Stimulated activated CD8-positive, alpha-beta memory T cell treated with anti-CD3 and anti-CD28 coated beads, Interleukin-7, amount 100 ng/mL, for 48 hours (primary cell): ENCODE data around the gene DRAXIN.

ENCODE experiments used
- DNase-seq, 2 donors: peaks; one replicate each; pipeline ENCODE4 v3.0.0-alpha.2; 2020; ENCODE audit warnings: low read depth in 1 of 2; ENCODE audit errors: extremely low read depth in 1 of 2

The DRAXIN gene

DNA sequence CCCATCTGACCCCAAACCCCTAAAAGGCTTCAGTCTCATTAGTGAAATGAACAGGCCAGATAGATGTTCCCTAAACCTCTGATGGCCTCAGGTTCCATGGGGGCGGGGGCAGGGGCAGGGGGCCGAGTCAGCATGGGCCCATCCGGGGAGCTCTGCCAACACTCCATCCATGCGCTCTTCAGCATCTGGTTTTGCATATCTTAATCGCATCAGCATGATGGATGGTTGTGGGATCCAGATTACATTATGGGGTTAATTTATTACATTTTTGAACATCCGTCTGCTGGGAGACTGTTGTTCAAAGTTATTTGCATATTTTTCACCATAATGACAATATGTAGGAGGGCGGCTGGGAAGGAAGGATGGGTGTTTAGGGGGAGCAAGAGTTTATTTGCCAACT, 7.4 kb upstream of the DRAXIN start:
- no peak for DNase-seq

DNA sequence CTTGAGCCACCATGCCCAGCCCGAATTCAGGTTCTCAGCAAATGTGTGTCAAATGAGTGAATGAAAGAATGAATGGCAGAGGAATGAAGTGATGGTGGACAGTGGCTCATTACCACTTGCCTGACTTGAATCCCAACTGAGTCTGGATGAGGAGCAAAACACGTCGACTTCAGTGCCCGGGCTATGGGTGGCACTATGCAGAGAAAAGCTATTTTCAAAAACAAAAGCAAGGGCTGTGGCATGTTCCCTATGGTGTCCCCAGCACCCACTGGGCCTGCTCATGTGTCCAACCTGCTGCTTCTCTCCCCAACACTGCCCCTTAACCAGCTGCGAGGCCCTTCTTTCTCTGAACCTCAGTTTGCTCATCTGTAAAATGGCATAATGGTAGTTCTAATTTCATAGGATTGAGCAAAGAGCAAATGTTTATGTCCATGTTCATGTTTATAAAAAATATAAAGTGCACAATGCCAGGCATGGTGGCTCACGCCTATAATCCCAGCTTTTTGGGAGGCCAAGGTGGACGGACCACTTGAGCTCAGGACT, 6.2 kb upstream of the DRAXIN start:
- DNase-seq, result no peak

DNA sequence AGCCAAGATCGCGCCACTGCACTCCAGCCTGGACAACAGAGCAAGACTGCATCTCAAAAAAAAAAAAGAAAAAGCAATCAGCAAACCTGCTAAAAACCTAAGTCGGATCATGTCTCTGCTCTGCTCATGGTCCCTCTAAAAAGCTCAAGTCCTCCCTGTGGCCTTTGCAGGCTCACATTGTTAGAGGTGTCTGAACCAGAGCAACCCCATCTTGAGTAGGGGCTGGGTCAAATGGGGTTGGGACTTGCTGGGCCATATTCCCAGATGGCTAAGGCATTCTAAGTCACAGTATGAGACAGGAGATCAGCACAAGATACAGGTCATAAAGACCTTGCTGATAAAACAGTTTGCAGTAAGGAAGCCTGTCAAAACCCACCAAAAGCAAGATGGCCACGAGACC, 3.0 kb upstream of the DRAXIN start:
- DNase-seq, result no peak

DNA sequence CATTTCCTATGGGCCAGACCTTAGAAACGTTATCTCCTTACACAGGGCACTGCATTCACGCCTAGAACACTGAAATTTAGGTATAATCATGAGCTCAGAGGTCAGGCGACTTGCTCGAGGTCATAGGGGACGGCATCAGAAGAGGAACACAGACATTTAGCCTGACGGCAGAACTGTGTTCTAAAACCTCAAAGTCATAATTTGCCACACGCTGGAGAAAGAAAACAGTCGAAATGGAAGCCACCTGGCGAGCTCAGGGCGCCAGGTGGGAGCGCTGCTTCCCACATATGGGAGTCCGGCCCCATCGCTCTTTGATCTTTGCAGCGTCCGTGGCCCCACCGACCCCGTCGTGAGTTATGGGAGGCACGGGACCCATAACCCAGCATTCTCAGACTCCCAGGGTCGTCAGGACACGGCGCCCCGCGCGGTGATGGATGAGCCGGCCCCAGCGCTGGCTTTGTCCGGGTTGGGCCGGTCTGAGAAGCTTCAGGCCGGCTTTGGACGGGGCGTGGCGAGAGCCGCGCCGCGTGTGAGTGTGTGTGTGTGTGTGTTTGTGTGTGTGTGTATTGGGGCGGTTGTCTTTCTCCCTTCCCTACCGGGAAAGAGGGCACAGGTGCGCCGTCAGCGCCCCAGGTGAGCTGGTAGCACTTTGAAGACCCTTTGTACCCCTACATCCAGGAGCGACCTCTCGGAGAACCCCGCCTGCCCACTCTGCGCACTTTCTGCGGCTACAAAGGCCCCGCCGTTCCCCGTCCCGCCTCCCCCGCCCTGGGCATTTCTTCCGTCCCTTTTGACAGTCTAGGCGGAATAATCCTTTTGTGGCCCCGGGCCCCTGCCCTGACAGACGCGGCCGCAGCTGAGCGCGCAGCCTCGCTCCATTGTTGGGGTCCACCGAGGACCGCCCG, 861 bp upstream of the DRAXIN start:
- DNase-seq, result no peak

DNA sequence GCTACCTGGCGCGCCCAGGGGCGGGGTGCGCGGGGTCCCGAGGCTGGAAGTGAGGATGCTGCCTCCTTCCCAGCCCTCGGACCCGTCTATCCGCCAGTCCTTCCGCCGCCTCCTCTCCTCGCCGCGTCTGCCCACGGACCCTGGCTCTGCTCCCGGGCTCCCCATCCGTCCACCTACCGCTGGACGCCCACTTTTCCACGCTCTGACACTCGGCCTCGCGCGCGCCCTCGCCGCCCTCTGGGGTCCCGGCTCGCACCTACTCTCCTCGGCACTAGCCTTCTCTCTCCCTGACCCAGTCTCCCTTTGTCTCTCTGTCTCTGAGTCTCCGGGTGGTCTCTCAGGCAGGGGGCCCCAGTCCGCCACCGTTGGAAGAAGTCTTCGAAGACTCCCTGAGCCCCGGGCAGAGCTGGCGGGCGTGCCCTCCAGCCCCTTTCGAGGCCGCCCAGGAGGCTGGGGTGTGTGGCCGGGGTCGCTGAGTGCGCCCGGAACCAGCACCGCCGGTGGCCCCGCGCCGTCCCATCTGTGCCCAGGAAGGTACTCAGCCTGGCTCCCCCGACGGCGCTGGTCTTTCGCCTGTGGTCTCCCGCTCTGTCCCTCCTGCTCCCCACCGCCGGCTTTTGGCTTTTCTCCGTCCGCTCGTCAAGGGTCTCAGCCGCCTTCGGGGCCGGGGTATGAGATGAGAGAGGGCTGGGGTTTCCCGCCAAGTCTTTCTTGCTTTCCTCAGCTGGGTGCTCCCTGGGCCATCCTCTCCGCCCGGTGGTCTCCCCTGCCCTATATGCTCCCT, 610 bp downstream of the DRAXIN start:
- no peak for DNase-seq

DNA sequence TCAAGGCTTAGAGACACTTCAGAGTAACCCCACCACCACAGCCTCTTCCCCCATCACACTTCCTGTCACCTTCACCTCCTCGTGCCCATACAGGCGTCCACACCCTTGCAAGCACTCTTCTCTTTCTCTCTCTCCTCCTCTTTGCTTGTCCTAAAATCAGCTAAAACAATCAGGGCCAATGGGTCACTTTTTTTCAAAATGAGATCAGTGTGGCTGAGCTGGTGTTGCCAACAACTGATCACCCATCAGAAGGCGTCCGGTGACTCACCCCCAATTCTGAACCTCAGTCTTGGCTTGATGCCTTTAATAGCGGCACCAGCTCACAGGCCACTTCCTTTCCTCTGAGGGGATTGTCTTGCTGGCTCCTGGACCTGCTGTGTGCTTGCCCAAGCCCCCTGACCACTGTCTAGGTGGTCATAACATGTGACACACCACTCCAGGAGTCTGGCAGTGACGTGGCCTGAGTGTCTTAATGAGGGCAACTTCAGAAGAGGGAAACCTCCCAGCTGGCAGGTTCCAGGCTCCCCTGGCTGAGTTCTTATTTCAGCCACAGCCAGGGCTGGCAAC, 1.6 kb downstream of the DRAXIN start:
- DNase-seq, result peak; percentile 25 to 47

DNA sequence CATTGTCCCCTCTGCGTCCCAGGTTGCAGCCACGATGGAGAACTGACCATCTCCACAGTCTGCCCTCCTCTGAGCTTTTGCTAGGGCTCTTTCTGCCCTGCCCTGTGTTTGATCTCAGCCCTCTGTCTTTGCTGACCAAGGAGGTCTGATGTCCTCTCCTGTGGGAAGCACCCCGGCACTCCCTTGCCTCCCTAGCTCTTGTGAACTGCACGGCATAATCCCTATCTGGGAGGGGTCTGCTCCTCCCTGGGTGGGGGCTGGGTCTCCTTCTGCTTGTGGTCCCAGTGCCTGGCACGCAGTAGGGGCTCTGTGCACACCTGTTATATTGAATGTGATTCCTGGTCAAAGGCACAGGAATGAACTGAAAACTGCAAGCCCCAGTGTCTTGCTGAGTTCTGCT, 2.4 kb downstream of the DRAXIN start:
- no peak for DNase-seq

DNA sequence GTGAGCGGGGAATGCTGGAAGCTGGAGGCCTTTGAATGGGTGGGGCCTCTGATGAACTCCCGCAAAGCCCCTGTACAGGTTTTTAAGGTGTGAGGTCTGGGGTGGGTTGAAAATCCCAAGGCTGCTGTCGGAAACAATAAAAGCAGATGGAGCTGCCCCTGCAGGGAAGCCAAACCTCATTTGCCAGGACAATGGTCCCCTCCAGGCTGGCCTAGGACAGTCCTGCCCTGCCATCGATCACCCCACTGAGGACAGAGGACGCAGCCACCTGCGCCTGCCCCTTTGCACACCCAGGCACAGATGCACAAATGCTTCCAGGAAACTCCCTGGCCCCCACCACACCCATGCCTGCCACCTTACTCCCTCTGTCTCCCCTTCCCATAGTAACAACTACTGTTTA, 4.4 kb downstream of the DRAXIN start:
- no peak for DNase-seq

DNA sequence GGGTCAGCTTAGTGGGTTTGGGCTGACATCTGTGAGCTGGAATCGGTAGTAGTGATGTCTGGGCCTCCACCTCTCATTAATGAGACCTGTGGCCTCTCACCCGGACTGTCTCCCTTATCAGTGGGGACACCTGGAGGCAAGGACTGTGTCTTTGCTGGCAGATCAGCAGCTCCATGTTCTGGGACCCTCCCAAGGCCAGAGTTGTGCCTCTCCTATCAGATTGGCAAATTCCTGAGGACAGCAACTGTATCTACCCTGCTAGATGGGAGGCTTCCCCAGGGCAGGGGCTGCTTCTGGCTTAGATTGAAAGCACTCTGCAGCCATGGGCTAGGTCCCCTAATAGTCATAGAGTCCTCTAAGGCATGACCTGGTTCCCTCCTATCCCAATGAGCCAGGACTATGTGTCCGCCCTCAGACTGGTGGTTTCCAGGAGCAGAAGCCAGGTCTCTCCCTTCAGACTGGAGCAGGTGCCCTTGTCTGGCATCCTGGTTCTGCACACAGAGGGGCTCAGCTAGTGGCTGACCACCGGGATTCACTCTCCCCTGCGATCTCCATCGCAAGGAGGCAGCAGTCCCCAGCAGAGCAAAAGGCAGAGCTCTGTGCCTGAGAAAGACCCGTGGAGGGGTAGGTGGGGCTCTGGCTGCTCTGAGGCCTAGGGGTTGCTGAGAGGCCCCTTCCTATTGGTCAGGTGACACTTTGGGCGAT, 5.8 kb downstream of the DRAXIN start:
- DNase-seq, result no peak

DNA sequence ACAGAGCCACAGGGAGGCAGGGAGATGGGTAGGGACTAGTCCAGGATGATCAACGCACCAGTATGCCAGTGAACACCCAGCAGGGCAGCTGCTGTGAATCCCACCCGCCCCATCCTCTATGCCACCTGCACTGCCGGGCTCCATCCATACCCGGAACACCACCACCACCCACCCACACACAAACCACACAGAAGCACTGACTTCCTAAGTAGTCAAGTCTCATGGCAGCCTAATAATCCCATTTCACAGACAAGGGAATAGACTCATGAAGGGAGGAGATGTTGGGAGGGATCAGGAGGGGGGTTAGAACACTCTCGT, 6.3 kb downstream of the DRAXIN start:
- DNase-seq, result no peak

DNA sequence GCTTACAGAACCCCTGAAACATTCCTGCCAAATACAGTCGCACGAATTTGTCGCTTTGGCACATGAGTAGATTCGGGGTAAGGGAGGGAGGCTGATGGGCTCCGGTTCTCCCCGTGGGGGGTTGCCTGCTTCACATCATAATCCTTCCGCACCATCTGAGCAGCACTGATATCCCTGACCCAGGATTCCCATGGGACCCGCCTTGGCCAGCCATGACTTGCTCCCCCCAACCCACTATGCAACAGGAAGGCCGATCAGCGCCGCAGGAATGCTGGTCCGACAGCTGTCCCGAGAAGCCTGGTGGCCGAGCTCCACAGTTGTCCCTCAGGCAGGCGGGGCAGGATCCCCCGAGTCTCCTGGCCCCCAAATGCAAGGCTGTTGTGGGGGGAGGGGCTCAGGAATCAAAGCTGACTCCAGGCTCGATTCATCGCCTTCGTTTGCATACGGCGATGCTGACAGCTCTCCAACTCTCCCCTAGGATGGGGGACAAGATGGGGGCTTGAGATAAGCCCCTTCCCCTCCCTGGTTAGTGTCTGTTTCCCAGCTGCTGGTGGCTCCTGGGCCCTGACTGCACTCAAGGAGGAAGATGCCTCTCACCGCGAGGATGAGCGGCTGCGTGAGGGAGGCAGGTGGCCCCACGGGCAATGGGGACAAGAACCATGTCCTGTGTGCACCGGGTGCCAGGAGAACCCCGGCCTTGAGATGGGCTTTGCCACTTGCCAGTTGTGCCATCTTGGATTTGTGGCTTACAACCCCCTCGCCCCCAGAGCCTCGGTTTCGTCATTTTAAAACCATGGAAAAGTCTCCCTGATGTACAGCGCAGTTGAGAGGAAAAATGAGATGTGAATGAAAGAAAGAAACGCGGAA, 9.3 kb downstream of the DRAXIN start:
- DNase-seq, result no peak

DNA sequence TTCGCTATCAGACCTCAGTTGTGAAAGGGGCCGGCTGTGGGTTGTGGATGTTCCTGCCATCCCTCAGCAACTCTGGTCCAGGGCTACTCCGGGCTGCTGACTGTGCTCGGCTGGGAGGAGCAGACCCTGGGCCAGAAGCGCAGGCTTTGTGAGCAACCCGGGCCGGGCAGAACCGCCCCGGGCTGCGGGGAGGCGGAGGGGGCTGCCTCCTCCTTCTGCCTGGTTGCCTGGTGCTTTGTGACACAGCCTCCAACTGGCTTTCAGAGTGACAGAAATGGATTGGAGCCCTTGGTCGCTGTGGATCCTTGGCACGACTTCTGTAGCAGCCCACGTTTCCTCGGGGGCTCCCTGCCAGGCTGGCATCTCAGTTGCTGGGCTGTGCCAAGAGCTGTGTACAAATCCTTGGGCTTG, 10.0 kb downstream of the DRAXIN start:
- DNase-seq, result no peak

DNA sequence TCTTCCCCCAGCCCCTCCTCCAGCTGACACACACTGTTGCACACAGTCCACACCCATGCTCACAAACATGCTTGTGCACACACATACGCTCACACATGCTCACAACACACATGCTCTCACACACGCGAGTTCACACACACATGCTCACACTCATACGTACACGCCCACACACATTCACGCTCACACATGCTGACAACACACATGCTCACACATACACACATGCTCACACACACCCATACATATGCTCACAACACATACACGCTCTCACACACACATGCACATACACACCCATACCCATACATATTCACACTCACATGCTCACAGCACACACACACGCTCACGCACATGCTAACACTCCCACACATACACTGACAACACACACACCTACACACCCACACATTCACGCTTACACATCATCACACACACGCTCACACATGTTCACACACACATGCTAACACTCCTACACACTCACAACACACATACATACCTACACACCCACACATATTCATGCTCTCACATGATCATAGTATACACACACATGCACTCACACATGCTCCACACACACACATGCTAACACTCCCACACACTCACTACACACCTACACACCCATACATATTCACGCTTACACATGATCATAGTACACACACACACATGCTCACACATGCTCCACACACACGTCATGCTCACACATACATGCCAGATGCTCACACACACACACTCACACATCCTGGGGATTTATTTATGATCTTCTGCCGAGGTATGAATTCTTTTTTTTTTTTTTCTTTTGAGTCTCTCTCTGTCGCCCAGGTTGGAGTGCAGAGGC, 10.7 kb downstream of the DRAXIN start:
- no peak for DNase-seq

DNA sequence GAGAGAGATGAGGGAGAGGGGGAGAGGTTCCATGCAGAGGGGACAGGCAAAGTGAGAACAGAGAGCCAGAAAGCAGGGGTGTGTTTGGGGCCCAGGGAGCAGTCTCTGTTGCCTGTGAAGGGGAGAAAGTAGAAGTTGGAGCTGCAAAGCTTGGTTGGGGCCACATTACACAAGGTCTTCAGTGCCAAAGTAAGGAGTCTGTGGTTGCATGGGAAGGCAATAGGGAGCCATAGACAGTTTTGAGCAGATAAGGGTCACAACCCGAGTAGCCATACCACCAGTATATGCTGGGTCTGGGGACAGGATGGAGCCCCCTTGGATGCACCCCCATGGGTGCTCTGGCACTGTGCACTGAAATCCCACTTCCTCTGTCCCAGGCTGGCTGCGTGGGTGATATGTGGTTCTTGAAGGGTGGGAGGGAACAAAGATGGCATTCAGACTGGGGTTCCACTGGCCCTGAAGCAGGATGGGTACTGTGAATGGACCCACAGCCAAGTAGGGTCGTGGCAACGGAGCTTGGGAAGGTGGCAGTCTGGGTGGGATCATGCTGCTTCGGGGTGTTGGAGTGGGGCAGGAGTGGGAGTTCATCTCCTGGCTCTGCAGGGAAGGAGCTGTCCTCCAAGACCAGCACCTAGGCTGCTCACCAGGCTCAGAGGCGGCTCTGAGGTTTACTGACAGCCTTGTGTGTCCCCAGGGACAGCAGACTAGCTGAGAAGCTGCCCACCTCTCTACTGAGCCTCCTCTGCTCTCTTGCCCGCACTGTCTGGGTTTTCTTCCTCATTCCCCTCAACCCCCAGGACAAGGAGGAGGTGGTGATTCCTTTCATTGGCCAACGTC, 12.1 kb downstream of the DRAXIN start:
- DNase-seq, result no peak

DNA sequence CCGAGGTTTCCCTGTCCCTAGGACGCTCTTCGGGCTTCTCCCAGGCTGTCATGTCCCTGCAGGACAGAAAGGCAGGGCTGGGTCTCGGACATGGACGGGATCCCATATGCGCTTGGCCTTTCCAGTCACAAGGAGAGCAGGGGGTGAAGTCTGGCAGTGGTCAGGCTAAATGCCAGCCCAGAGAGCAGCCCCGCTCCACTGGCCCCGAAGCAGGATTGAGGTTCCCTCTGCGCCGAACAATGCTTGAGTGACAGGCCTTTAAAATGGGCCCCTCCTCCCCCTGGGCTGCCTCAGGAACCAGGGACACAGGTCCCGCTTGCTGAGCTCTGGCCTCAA, 12.7 kb downstream of the DRAXIN start:
- no peak for DNase-seq

DNA sequence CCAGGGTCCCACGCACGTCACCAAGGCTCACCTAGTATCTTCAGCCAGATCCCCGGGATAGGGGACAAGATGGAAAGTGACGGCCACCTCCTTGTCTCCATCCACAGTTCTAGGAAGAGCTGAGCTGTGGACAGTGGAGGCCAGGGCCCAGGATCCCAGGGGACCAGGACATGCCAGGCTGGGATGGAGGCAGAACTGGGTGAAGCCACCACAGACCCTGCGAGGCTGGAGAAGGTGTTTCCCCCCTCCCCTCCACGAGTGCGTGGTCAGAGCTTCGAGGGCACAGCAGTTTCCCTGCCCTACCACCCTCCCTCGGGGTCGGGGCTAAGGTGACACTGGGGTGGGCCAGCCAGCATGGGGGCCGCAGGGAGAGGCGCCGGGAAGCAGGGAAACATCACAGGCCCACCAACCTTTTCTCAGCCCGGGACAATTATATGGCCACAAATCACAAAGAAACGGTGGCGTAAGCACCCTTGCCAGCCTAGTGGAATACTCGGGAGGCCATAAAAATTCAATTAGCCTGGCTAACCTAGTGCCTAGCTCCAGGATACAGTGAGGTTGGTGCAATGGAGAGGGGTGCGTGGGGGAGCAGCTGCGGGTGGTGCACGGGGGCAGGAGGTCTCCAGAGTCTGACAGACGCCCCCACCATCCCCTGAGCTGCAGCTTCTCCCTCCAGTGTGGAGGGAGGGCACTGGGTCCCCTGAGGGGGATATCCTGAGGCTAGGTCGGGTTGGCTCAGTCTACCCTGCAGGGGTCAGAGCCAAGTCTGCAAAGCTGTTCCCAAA, 13.4 kb downstream of the DRAXIN start:
- no peak for DNase-seq

DNA sequence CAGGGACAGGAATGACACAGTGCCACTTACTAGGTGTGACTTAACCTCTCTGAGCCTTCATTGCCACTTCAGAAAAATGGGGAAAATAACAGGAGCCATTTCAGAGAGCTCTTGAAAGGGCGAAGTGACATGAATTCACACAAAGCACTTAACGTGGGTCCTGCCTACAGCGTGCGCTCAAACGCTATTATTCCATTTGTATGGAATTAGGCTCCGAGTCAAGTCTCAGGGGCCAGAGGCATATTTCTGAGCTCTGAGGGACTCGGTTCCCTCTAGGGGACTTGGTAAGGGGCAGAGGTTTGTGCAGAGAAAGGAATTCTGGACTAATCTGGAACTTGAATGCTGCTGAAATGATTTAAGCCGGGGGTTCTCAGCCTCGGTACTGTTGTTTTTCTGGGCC, 14.1 kb downstream of the DRAXIN start:
- DNase-seq, result no peak

DNA sequence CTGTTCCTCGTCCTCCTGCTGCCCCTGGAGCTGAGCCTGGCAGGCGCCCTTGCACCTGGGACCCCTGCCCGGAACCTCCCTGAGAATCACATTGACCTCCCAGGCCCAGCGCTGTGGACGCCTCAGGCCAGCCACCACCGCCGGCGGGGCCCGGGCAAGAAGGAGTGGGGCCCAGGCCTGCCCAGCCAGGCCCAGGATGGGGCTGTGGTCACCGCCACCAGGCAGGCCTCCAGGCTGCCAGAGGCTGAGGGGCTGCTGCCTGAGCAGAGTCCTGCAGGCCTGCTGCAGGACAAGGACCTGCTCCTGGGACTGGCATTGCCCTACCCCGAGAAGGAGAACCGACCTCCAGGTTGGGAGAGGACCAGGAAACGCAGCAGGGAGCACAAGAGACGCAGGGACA, 14.8 kb downstream of the DRAXIN start:
- DNase-seq, result no peak
